ENCODE data around the gene GMPPB. TPM values are rescaled to one million over a fixed set of nuclear protein-coding genes. Genes with fewer than 3 reads are reported as not detected.

Gene GMPPB
- polyA plus RNA-seq, 3 donors = 14.7 to 17.6 (median 17.6) TPM

DNA sequence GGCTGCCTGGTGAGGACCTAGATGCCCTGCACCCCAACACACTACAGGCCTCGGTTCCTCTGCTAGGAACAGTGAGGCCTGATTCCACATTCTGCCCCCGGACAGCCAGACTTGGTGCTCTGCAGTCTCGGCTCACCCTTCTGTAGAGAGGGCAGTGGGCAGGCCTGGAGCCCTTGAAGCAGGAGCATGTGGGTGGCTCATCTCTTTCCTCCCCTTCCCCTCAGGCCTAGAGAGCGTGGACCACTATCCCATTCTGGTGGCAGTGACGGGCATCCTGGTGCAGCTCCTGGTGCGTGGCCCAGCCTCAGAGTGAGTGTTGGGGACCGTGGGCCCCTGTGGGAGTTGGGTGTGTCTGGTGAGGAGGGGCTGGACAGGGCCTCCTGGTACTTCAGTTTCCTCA is 7.6 kb downstream of the GMPPB start:
- Histone ChIP-seq H2AFZ (ENCODE audit: insufficient read depth, low read depth, low read length, poor library complexity, severe bottlenecking) (no peak overlapping the region), H3K4me2 (replicated peaks; ENCODE audit: extremely low read depth, low read length, poor library complexity, severe bottlenecking) (no peak overlapping the region), H3K27me3 (ENCODE audit: control insufficient read depth in 2 of 2, insufficient read depth in 2 of 2, low read length in 2 of 2) (peaks cover 0 to 7% of the 10 kb centered on the region in 2 donors), H3K9me3 (replicated peaks in 1 of 2; ENCODE audit: control insufficient read depth in 1 of 2, insufficient read depth in 1 of 2, low read length in 2 of 2) (no peaks in the 10 kb centered on the region), H4K20me1 (ENCODE audit: insufficient read depth, low read length) (peaks cover 20% of the 10 kb centered on the region), H3K79me2 (ENCODE audit: insufficient read depth, low read length) (peaks cover 5% of the 10 kb centered on the region), H3K4me3 (replicated peaks in 1 of 3; ENCODE audit: low read depth in 2 of 3, low read length in 3 of 3) (no peak overlapping the region), H3K27ac (ENCODE audit: low read depth in 1 of 2, low read length in 2 of 2) (no peak overlapping the region), H3K9ac (ENCODE audit: insufficient read depth, low read length, poor library complexity, severe bottlenecking) (no peak overlapping the region), H3K4me1 (ENCODE audit: control insufficient read depth in 1 of 2, insufficient read depth in 2 of 2, low read length in 2 of 2) (peaks cover 19 to 28% of the 10 kb centered on the region in 2 donors), H3K36me3 (replicated peaks in 1 of 2; ENCODE audit: control insufficient read depth in 1 of 2, insufficient read depth in 2 of 2, low read length in 2 of 2) (peaks cover under 1 to 19% of the 10 kb centered on the region in 2 donors)
- Mint-ChIP-seq H3K27me3 (ENCODE audit: low read depth in 3 of 3) (peaks cover 7 to 11% (median 9%) of the 10 kb centered on the region in 3 donors), H3K27ac (peak overlapping the region in 2 of 7 donors; percentile 20 to 36), H3K4me3 (no peak overlapping the region), H3K4me1 (peaks cover 29% of the 10 kb centered on the region), H3K36me3 (peaks cover 28 to 31% of the 10 kb centered on the region in 2 donors), H3K9me3 (peaks cover 0 to 5% (median 0%) of the 10 kb centered on the region in 7 donors)
- TF ChIP-seq CTCF (IDR thresholded peaks at IDR 0.05) = no peak
- intact Hi-C loops (cut with micrococcal nuclease) = loop anchor here in 1 of 2 donors (10.0 kb wide), 1 partner anchor 229 kb away; the partner anchor contains the start of gene RBM6
- peak in 1 of 3 donors; percentile 2 for DNase-seq
- 93% methylated on average over 3 of the region's 7 CpGs for WGBS (ENCODE audit: insufficient coverage)

GRCh38 chr3:49715611-49716121 is 8.1 kb downstream of the GMPPB start:
- TF ChIP-seq CTCF (IDR thresholded peaks at IDR 0.05) = no peak
- Mint-ChIP-seq H3K4me1 (peaks cover 29% of the 10 kb centered on the region), H3K36me3 (peaks cover 25 to 30% of the 10 kb centered on the region in 2 donors), H3K4me3 (no peak overlapping the region), H3K9me3 (peaks cover 0 to 5% (median 0%) of the 10 kb centered on the region in 7 donors), H3K27me3 (ENCODE audit: low read depth in 3 of 3) (peaks cover 7 to 11% (median 9%) of the 10 kb centered on the region in 3 donors), H3K27ac (peak overlapping the region in 1 of 7 donors; percentile 50)
- Histone ChIP-seq H4K20me1 (ENCODE audit: insufficient read depth, low read length) (peaks cover 16% of the 10 kb centered on the region), H3K27me3 (ENCODE audit: control insufficient read depth in 2 of 2, insufficient read depth in 2 of 2, low read length in 2 of 2) (peaks cover 0 to 7% of the 10 kb centered on the region in 2 donors), H3K9ac (ENCODE audit: insufficient read depth, low read length, poor library complexity, severe bottlenecking) (no peak overlapping the region), H3K4me1 (ENCODE audit: control insufficient read depth in 1 of 2, insufficient read depth in 2 of 2, low read length in 2 of 2) (peaks cover 19 to 28% of the 10 kb centered on the region in 2 donors), H3K36me3 (replicated peaks in 1 of 2; ENCODE audit: control insufficient read depth in 1 of 2, insufficient read depth in 2 of 2, low read length in 2 of 2) (peaks cover 0 to 14% of the 10 kb centered on the region in 2 donors), H3K27ac (ENCODE audit: low read depth in 1 of 2, low read length in 2 of 2) (no peak overlapping the region), H3K79me2 (ENCODE audit: insufficient read depth, low read length) (peaks cover 3% of the 10 kb centered on the region), H3K4me2 (replicated peaks; ENCODE audit: extremely low read depth, low read length, poor library complexity, severe bottlenecking) (no peak overlapping the region), H3K9me3 (replicated peaks in 1 of 2; ENCODE audit: control insufficient read depth in 1 of 2, insufficient read depth in 1 of 2, low read length in 2 of 2) (no peaks in the 10 kb centered on the region), H2AFZ (ENCODE audit: insufficient read depth, low read depth, low read length, poor library complexity, severe bottlenecking) (no peak overlapping the region), H3K4me3 (replicated peaks in 1 of 3; ENCODE audit: low read depth in 2 of 3, low read length in 3 of 3) (no peak overlapping the region)
- WGBS (ENCODE audit: insufficient coverage) = 95% methylated on average over 12 of the region's 13 CpGs
- peak in 1 of 3 donors; percentile 4 for DNase-seq
- intact Hi-C loops (cut with micrococcal nuclease) = loop anchor here in 1 of 2 donors (10.0 kb wide), 1 partner anchor 229 kb away; the partner anchor contains the start of gene RBM6

Measured in CD14-positive monocyte (primary cell).